A673 (cell line): ENCODE data around the gene PNN.

Experiments used
- CTCF ChIP-seq: fragments of 300-800, 200-600 bp; sonication (generic); conservative IDR thresholded peaks from 2 replicates; pipeline ENCODE4 v1.5.1; 2017; ENCODE audit warnings: low read depth, mild to moderate bottlenecking, antibody characterized with exemption, low read length, moderate library complexity, mixed read lengths
- EZH2 ChIP-seq: fragments of 200-600 bp; sonication (generic); IDR thresholded peaks from 2 replicates; pipeline ENCODE4 v1.6.1; 2017; ENCODE audit warnings: borderline replicate concordance, low read depth, mild to moderate bottlenecking, mixed read lengths, antibody characterized with exemption, low read length; ENCODE audit not compliant: poor library complexity, severe bottlenecking

- TF ChIP-seq EZH2, result no peak
- no peak for TF ChIP-seq CTCF
Measured at GRCh38 chr14:39140170-39140569, 34.9 kb upstream of the PNN start.
